Measurements from ENCODE around the gene LGALS9.

- TF ChIP-seq, protein P1, sequence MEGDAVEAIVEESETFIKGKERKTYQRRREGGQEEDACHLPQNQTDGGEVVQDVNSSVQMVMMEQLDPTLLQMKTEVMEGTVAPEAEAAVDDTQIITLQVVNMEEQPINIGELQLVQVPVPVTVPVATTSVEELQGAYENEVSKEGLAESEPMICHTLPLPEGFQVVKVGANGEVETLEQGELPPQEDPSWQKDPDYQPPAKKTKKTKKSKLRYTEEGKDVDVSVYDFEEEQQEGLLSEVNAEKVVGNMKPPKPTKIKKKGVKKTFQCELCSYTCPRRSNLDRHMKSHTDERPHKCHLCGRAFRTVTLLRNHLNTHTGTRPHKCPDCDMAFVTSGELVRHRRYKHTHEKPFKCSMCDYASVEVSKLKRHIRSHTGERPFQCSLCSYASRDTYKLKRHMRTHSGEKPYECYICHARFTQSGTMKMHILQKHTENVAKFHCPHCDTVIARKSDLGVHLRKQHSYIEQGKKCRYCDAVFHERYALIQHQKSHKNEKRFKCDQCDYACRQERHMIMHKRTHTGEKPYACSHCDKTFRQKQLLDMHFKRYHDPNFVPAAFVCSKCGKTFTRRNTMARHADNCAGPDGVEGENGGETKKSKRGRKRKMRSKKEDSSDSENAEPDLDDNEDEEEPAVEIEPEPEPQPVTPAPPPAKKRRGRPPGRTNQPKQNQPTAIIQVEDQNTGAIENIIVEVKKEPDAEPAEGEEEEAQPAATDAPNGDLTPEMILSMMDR (IDR thresholded peaks at IDR 0.05; ENCODE audit: insufficient read depth, low read depth, low read length): no peak
- TF ChIP-seq EZH2 (IDR thresholded peaks at IDR 0.05; ENCODE audit: insufficient read depth, low read length): no peak
Measured at GRCh38 chr17:27593232-27593856, 37.6 kb upstream of the LGALS9 start.
